ENCODE data around the gene ERICH2.
"Not testable (repeated sequence)": the region's sequence is repeated elsewhere in the genome, so short reads cannot be mapped to it uniquely, and the experiment has no call there.

ERICH2 gene

DNA sequence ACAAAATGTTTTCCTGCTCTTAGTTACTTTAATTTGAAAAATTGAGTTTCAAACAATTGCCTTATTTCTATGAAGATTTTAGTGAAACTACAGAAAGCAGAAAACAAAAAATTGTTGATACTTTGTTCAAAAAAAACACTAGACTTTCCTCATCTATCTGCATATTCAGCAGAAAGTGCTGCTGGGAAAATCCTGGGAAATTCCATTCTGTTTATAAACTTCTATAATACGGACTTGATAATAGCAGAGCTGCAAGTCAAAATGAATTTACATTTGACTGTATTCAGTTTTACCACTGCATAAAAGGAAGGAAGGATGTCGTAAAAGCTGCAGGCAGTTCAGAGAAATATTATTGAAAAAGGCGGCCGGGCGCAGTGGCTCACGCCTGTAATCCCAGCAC is 24.9 kb upstream of the ERICH2 start:
- no peak for TF ChIP-seq EZH2phosphoT487 (IDR thresholded peaks at IDR 0.05; ENCODE audit: borderline replicate concordance, low read length)
- TF ChIP-seq, protein P1, sequence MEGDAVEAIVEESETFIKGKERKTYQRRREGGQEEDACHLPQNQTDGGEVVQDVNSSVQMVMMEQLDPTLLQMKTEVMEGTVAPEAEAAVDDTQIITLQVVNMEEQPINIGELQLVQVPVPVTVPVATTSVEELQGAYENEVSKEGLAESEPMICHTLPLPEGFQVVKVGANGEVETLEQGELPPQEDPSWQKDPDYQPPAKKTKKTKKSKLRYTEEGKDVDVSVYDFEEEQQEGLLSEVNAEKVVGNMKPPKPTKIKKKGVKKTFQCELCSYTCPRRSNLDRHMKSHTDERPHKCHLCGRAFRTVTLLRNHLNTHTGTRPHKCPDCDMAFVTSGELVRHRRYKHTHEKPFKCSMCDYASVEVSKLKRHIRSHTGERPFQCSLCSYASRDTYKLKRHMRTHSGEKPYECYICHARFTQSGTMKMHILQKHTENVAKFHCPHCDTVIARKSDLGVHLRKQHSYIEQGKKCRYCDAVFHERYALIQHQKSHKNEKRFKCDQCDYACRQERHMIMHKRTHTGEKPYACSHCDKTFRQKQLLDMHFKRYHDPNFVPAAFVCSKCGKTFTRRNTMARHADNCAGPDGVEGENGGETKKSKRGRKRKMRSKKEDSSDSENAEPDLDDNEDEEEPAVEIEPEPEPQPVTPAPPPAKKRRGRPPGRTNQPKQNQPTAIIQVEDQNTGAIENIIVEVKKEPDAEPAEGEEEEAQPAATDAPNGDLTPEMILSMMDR (IDR thresholded peaks at IDR 0.05; ENCODE audit: low read depth, low read length, poor library complexity, severe bottlenecking), result no peak
- H3K27ac ChIP-seq (ENCODE audit: low read depth, low read length), result no peak overlapping the region
- no peak overlapping the region for H3K4me3 ChIP-seq (ENCODE audit: low read length)
- H3K36me3 ChIP-seq (ENCODE audit: control insufficient read depth, low read length), result no peaks in the 10 kb centered on the region
- H4K20me1 ChIP-seq (ENCODE audit: control insufficient read depth, insufficient read depth, low read depth, low read length), result no peaks in the 10 kb centered on the region
- H3K9me2 ChIP-seq (replicated peaks; ENCODE audit: control insufficient read depth, low read length), result no peaks in the 10 kb centered on the region
- H3K9me3 ChIP-seq (ENCODE audit: control insufficient read depth, insufficient read depth, low read length), result no peaks in the 10 kb centered on the region
- no peak overlapping the region for H3K4me2 ChIP-seq (ENCODE audit: low read length)
- H3K27me3 ChIP-seq (ENCODE audit: control insufficient read depth, low read length), result peaks cover 23% of the 10 kb centered on the region
- no peaks in the 10 kb centered on the region for H3K4me1 ChIP-seq (ENCODE audit: control insufficient read depth, low read length)
- no peaks in the 10 kb centered on the region for H3F3A ChIP-seq (ENCODE audit: control insufficient read depth, insufficient read depth)
- no peaks in the 10 kb centered on the region for H3K79me2 ChIP-seq (ENCODE audit: control insufficient read depth, low read length)

DNA sequence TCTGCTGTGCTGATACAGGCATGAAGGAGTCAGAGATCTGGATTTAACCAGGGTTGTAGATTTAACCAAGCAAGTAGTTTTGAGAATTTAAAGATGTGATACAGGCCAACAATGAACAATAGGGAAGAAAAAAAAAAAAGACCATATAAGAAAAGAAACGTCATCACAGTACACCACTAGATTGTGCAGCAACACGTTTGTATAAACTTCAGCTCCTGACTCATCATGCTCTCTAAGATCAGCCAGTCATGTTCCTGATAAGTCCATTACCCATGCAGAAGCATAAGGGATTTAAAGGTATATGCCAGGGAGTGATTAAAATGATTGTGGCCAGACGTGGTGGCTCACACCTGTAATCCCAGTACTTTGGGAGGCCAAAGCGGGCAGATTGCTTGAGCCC is 22.3 kb upstream of the ERICH2 start:
- H3K79me2 ChIP-seq (ENCODE audit: control insufficient read depth, low read length), result no peaks in the 10 kb centered on the region
- no peak overlapping the region for H3K4me2 ChIP-seq (ENCODE audit: low read length)
- H3F3A ChIP-seq (ENCODE audit: control insufficient read depth, insufficient read depth), result no peaks in the 10 kb centered on the region
- H3K4me3 ChIP-seq (ENCODE audit: low read length), result no peak overlapping the region
- no peaks in the 10 kb centered on the region for H3K36me3 ChIP-seq (ENCODE audit: control insufficient read depth, low read length)
- H3K27me3 ChIP-seq (ENCODE audit: control insufficient read depth, low read length), result peaks cover 23% of the 10 kb centered on the region
- H3K27ac ChIP-seq (ENCODE audit: low read depth, low read length), result no peak overlapping the region
- no peaks in the 10 kb centered on the region for H3K4me1 ChIP-seq (ENCODE audit: control insufficient read depth, low read length)
- H4K20me1 ChIP-seq (ENCODE audit: control insufficient read depth, insufficient read depth, low read depth, low read length), result no peaks in the 10 kb centered on the region
- H3K9me2 ChIP-seq (replicated peaks; ENCODE audit: control insufficient read depth, low read length), result no peaks in the 10 kb centered on the region
- TF ChIP-seq, protein P1 (IDR thresholded peaks at IDR 0.05; ENCODE audit: low read depth, low read length, poor library complexity, severe bottlenecking), result no peak
- TF ChIP-seq EZH2phosphoT487 (IDR thresholded peaks at IDR 0.05; ENCODE audit: borderline replicate concordance, low read length), result no peak
- H3K9me3 ChIP-seq (ENCODE audit: control insufficient read depth, insufficient read depth, low read length), result no peaks in the 10 kb centered on the region

- H3F3A ChIP-seq (ENCODE audit: control insufficient read depth, insufficient read depth); H3K4me3 ChIP-seq (ENCODE audit: low read length); H3K36me3 ChIP-seq (ENCODE audit: control insufficient read depth, low read length); H3K27ac ChIP-seq (ENCODE audit: low read depth, low read length); H3K9me3 ChIP-seq (ENCODE audit: control insufficient read depth, insufficient read depth, low read length); H3K4me1 ChIP-seq (ENCODE audit: control insufficient read depth, low read length); H4K20me1 ChIP-seq (ENCODE audit: control insufficient read depth, insufficient read depth, low read depth, low read length); H3K79me2 ChIP-seq (ENCODE audit: control insufficient read depth, low read length); H3K9me2 ChIP-seq (replicated peaks; ENCODE audit: control insufficient read depth, low read length); H3K4me2 ChIP-seq (ENCODE audit: low read length): not testable (repeated sequence)
- H3K27me3 ChIP-seq (ENCODE audit: control insufficient read depth, low read length), result peaks cover 19% of the 10 kb centered on the region
These were observed 18.6 kb upstream of the ERICH2 start for GRCh38 chr2:170751555-170751954.

DNA sequence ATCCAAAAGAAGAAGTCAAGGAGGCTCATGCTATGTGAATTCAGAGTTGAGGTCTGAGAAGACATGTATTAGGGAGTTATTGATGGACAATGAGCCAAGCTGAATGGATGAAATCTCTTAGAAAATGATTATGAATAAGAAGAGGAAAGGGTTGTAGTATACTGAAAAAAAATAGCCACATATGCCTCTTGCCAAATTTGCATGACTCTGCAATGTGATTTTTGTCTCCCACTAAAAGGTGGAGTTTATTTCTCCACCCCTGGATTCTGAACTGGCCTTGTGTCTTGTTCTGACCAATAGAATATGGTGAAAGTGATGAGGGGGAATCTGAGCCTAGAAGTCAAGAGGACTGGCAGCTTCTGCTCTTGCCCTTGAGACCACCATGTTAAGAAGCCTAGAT is 8.6 kb upstream of the ERICH2 start:
- Histone ChIP-seq H3K9me3 (ENCODE audit: control insufficient read depth, insufficient read depth, low read length) (no peaks in the 10 kb centered on the region), H3K36me3 (ENCODE audit: control insufficient read depth, low read length) (no peaks in the 10 kb centered on the region), H3K27me3 (ENCODE audit: control insufficient read depth, low read length) (no peaks in the 10 kb centered on the region), H3K4me3 (ENCODE audit: low read length) (no peak overlapping the region), H3K9me2 (replicated peaks; ENCODE audit: control insufficient read depth, low read length) (no peaks in the 10 kb centered on the region), H4K20me1 (ENCODE audit: control insufficient read depth, insufficient read depth, low read depth, low read length) (no peaks in the 10 kb centered on the region), H3K4me2 (ENCODE audit: low read length) (no peak overlapping the region), H3F3A (ENCODE audit: control insufficient read depth, insufficient read depth) (no peaks in the 10 kb centered on the region), H3K4me1 (ENCODE audit: control insufficient read depth, low read length) (no peaks in the 10 kb centered on the region), H3K79me2 (ENCODE audit: control insufficient read depth, low read length) (no peaks in the 10 kb centered on the region), H3K27ac (ENCODE audit: low read depth, low read length) (no peak overlapping the region)
- no peak for TF ChIP-seq EZH2phosphoT487 (IDR thresholded peaks at IDR 0.05; ENCODE audit: borderline replicate concordance, low read length)
- TF ChIP-seq, protein P1 (IDR thresholded peaks at IDR 0.05; ENCODE audit: low read depth, low read length, poor library complexity, severe bottlenecking), result no peak
